Measurements from ENCODE around the gene CELF4.
A peak's percentile ranks its signal among the peaks of the same experiment; 100 is the strongest.

The CELF4 gene

DNA sequence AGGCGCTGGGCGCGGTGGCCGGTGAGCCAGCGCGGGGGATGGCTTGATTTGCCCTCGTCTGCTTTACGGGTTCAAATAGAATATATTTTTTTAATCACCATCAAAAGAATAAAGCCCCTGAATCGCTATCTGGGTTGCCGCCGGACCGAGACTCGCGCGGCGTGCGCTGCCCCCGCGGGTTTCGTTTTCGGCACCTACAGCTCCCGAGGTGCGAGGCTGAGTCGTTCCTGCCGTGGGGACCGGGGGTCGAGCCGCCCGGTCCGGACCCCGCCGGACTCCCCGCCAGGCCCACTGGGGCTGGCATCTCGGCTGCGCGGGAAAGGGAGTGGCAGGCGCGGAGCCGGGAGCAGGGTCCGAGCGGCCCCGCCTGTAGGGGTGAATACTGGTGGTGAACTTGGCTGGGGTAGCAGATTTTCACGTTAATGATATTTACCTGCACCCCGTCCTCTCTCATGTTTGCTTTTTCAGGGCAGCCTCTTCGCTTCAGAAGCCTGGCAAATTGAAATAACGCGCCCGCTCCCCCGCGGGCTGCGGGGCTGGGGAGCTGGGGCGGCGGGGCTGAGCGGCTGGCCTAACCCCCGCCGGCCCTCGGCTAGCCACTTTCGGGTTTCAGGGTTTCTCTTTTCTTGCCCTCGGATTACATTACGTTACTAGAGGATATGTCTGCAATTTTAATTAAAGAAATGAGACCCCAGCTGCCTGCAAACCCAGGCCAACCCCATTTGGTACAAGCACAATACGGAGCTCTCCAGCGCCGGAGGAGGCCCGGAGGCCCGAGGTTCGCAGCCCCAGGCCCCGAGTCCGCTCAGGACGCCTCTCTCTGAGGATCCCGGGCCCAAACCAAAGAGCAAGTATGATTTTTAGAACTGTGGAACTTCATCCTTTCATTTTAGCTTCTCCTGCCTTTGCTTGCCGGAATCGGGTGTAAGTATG is 1.7 kb upstream of the CELF4 start:
- H3K9me3 ChIP-seq (ENCODE audit: low read length): no peaks in the 10 kb centered on the region
- H3K4me1 ChIP-seq (ENCODE audit: insufficient read depth, low read length): peaks cover 16% of the 10 kb centered on the region
- no peaks in the 10 kb centered on the region for H3K36me3 ChIP-seq (ENCODE audit: insufficient read depth, low read length)
- H3K27me3 ChIP-seq (ENCODE audit: insufficient read depth, low read length): peaks cover 66% of the 10 kb centered on the region
- H3K4me3 ChIP-seq (ENCODE audit: low read length): peak overlapping the region; percentile 52
- peak overlapping the region; percentile 56 for H2AFZ ChIP-seq (ENCODE audit: low read depth, low read length)

DNA sequence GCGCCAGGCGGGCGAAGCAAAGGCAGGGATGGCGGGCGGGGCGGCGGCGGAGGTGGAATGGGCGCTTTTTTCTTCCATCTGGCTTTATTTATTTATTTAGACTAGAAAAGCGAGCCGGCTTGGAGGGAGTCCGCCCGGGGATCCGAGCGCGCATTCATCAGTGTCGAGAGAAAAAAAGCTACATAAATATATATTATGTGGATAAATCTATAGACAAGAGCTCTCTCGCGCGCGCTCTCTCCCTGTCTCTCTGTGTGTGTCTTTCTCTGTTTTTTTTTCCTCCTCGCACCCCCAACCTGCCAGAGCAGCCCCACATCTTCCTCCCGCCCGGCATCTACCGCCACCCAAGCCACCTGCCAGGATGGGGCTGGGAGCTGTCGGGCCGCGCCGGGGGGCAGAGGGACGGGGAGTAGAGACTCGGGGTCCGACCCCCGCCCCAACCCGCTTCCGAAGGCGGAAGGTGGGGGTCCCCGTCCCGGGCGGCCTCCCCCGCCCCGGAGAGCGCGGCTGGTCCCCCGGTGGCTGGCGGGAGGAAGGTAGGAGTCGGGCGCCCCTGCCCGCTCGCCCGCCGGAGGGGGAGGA is 972 bp upstream of the CELF4 start:
- Histone ChIP-seq H3K9me3 (ENCODE audit: low read length) (no peaks in the 10 kb centered on the region), H2AFZ (ENCODE audit: low read depth, low read length) (peak overlapping the region; percentile 69), H3K4me1 (ENCODE audit: insufficient read depth, low read length) (peaks cover 16% of the 10 kb centered on the region), H3K36me3 (ENCODE audit: insufficient read depth, low read length) (no peaks in the 10 kb centered on the region), H3K27me3 (ENCODE audit: insufficient read depth, low read length) (peaks cover 69% of the 10 kb centered on the region), H3K4me3 (ENCODE audit: low read length) (peak overlapping the region; percentile 52)

- Histone ChIP-seq H3K36me3 (ENCODE audit: insufficient read depth, low read length) (no peaks in the 10 kb centered on the region), H3K9me3 (ENCODE audit: low read length) (no peaks in the 10 kb centered on the region), H3K4me3 (ENCODE audit: low read length) (peak overlapping the region; percentile 52), H3K4me1 (ENCODE audit: insufficient read depth, low read length) (peaks cover 16% of the 10 kb centered on the region), H2AFZ (ENCODE audit: low read depth, low read length) (peak overlapping the region; percentile 69), H3K27me3 (ENCODE audit: insufficient read depth, low read length) (peaks cover 65% of the 10 kb centered on the region)
These were observed 430 bp upstream of the CELF4 start for GRCh38 chr18:37565977-37566478.

DNA sequence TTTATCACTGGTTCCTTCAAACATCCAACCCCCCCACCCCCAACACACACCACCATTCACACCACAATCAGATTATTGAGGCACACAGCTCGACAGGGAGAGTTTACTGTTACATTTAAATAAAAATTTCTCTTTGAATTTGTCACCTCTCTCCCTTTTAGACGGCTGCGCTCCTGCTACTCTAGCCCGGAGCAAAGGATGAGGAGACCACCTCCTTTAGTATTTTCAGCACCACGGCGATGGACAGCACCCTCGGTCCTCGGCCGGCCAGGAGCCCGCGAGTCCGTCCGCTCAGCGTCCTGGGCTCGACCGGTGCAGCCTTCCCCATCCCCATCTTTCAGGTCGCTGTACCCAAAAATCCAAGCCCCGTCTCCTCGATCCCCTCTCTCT is 892 bp downstream of the CELF4 start:
- Histone ChIP-seq H3K4me3 (ENCODE audit: low read length) (peak overlapping the region; percentile 52), H2AFZ (ENCODE audit: low read depth, low read length) (peak overlapping the region; percentile 46), H3K4me1 (ENCODE audit: insufficient read depth, low read length) (peaks cover 16% of the 10 kb centered on the region), H3K36me3 (ENCODE audit: insufficient read depth, low read length) (no peaks in the 10 kb centered on the region), H3K27me3 (ENCODE audit: insufficient read depth, low read length) (peaks cover 53% of the 10 kb centered on the region), H3K9me3 (ENCODE audit: low read length) (no peaks in the 10 kb centered on the region)

DNA sequence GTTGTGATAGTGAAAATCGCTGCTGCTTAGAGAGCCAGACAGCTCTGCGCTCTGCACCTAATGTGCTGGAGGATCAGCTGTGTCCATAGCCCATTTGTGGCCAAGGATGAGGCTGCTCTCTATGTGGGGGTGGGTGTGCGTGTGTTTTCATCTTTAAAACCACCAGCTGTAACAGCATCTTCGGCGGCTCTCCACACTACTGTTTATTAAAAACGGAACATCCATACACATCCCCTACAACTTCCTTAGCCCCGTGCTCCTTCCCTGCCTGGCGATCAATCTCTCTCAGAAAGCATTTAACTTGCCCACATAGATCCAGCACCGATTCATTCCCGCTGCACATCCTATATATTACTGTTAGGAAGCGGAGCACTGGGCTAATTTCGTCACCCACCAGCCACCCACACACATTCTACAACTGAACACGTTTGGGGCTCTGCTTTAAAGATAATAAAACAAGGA is 1.6 kb downstream of the CELF4 start:
- Histone ChIP-seq H3K4me3 (ENCODE audit: low read length) (no peak overlapping the region), H3K36me3 (ENCODE audit: insufficient read depth, low read length) (no peaks in the 10 kb centered on the region), H3K27me3 (ENCODE audit: insufficient read depth, low read length) (peaks cover 47% of the 10 kb centered on the region), H3K4me1 (ENCODE audit: insufficient read depth, low read length) (peaks cover 16% of the 10 kb centered on the region), H3K9me3 (ENCODE audit: low read length) (no peaks in the 10 kb centered on the region), H2AFZ (ENCODE audit: low read depth, low read length) (no peak overlapping the region)

- no peak overlapping the region for H2AFZ ChIP-seq (ENCODE audit: low read depth, low read length)
- no peaks in the 10 kb centered on the region for H3K36me3 ChIP-seq (ENCODE audit: insufficient read depth, low read length)
- no peak overlapping the region for H3K4me3 ChIP-seq (ENCODE audit: low read length)
- peaks cover 11% of the 10 kb centered on the region for H3K4me1 ChIP-seq (ENCODE audit: insufficient read depth, low read length)
- peaks cover 29% of the 10 kb centered on the region for H3K27me3 ChIP-seq (ENCODE audit: insufficient read depth, low read length)
- H3K9me3 ChIP-seq (ENCODE audit: low read length): no peaks in the 10 kb centered on the region
These were observed 3.6 kb downstream of the CELF4 start for GRCh38 chr18:37561986-37562385.

- H3K36me3 ChIP-seq (ENCODE audit: insufficient read depth, low read length): no peaks in the 10 kb centered on the region
- peaks cover 2% of the 10 kb centered on the region for H3K4me1 ChIP-seq (ENCODE audit: insufficient read depth, low read length)
- no peak overlapping the region for H2AFZ ChIP-seq (ENCODE audit: low read depth, low read length)
- H3K9me3 ChIP-seq (ENCODE audit: low read length): no peaks in the 10 kb centered on the region
- peaks cover 21% of the 10 kb centered on the region for H3K27me3 ChIP-seq (ENCODE audit: insufficient read depth, low read length)
- no peak overlapping the region for H3K4me3 ChIP-seq (ENCODE audit: low read length)
These were observed 5.6 kb downstream of the CELF4 start for GRCh38 chr18:37560003-37560402.

GRCh38 chr18:37559194-37559593 is 6.4 kb downstream of the CELF4 start:
- Histone ChIP-seq H3K4me3 (ENCODE audit: low read length) (no peak overlapping the region), H3K36me3 (ENCODE audit: insufficient read depth, low read length) (no peaks in the 10 kb centered on the region), H2AFZ (ENCODE audit: low read depth, low read length) (no peak overlapping the region), H3K9me3 (ENCODE audit: low read length) (no peaks in the 10 kb centered on the region), H3K27me3 (ENCODE audit: insufficient read depth, low read length) (peaks cover 15% of the 10 kb centered on the region), H3K4me1 (ENCODE audit: insufficient read depth, low read length) (no peaks in the 10 kb centered on the region)

DNA sequence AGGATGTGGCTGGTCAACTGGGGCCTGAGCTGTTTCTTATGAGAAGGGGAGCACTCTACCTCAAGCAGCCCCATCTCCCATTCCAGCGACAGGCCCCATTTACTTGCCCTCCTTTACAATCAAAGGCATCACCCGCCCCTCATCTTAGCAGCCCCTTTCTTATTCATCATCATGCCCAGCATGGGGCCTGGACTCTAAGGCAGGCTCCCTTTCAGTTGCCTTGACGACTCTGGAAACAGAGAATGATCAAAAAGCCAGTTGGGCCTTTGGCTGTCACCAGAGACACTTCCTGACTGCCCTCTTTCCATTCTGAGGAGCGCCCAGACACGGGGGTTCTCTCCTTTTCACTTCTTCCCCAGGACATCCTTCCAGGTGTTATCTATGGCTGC is 11.2 kb downstream of the CELF4 start:
- H3K27me3 ChIP-seq (ENCODE audit: insufficient read depth, low read length): peaks cover 3% of the 10 kb centered on the region
- H3K4me3 ChIP-seq (ENCODE audit: low read length): no peak overlapping the region
- no peak overlapping the region for H2AFZ ChIP-seq (ENCODE audit: low read depth, low read length)
- H3K9me3 ChIP-seq (ENCODE audit: low read length): no peaks in the 10 kb centered on the region
- H3K4me1 ChIP-seq (ENCODE audit: insufficient read depth, low read length): no peaks in the 10 kb centered on the region
- H3K36me3 ChIP-seq (ENCODE audit: insufficient read depth, low read length): no peaks in the 10 kb centered on the region

DNA sequence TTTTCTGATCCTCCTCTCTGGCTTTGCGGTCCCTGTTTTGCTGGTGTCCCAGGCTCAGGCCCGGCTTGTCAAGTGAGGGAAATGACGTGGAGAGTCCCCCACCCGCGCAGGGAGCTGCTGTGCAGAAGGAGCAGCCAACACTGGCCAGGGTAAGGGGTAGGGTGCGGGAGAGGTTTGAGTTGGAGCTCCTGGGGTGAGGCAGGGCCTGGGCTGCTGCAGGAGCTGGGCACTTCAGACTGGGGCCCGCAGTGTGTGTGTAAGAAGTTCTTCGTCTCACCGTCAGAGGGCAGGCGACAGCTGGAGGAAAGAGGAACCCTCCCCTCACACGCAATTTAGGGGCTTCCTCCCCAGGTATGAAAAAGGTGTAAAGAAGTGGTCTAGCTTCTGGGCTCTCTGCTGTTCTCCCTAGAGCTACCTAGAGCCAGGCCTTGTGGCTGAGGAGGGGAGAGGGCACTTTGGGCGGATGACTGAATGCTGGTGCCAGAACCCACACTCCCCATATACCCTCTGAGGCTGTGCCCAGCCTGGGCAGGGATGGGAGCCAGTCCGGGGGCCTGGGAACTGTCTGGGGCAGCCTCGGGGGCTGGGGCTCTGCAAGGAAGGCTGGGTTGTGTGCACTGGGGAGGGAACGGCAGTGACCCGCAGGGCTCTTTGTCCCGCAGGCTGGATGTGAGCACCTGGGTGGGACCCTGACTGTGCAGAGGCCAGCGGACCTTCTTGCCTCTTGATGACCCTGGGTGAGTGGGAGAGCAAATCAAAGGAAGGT is 11.8 kb downstream of the CELF4 start:
- Histone ChIP-seq H3K36me3 (ENCODE audit: insufficient read depth, low read length) (no peaks in the 10 kb centered on the region), H3K4me3 (ENCODE audit: low read length) (no peak overlapping the region), H3K27me3 (ENCODE audit: insufficient read depth, low read length) (peaks cover 7% of the 10 kb centered on the region), H2AFZ (ENCODE audit: low read depth, low read length) (no peak overlapping the region), H3K4me1 (ENCODE audit: insufficient read depth, low read length) (no peaks in the 10 kb centered on the region), H3K9me3 (ENCODE audit: low read length) (no peaks in the 10 kb centered on the region)

- Histone ChIP-seq H3K4me1 (ENCODE audit: insufficient read depth, low read length) (no peaks in the 10 kb centered on the region), H3K9me3 (ENCODE audit: low read length) (no peaks in the 10 kb centered on the region), H3K36me3 (ENCODE audit: insufficient read depth, low read length) (no peaks in the 10 kb centered on the region), H3K27me3 (ENCODE audit: insufficient read depth, low read length) (peaks cover 7% of the 10 kb centered on the region), H2AFZ (ENCODE audit: low read depth, low read length) (no peak overlapping the region), H3K4me3 (ENCODE audit: low read length) (no peak overlapping the region)
These were observed 13.3 kb downstream of the CELF4 start for GRCh38 chr18:37552286-37552685.

DNA sequence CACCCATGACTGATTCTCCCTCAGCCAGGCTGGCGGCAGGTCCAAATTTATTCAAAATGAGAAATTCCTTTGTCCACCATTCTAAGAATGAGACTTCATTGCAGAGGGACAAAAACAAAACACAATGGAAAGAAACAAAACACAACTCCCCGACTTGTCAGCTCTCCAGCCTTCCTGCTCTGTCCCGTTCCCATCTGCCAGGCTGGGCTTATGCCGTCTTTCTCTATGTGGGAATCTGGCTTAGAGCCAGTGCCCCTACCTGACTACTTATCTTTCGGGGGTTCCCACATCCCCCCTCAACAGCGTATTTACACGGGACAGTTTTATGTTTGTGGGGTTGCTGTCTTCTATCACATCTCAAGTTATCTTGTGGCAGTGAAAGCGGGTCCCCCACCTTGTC is 13.8 kb downstream of the CELF4 start:
- Histone ChIP-seq H3K9me3 (ENCODE audit: low read length) (no peaks in the 10 kb centered on the region), H2AFZ (ENCODE audit: low read depth, low read length) (no peak overlapping the region), H3K4me1 (ENCODE audit: insufficient read depth, low read length) (no peaks in the 10 kb centered on the region), H3K27me3 (ENCODE audit: insufficient read depth, low read length) (peaks cover 4% of the 10 kb centered on the region), H3K36me3 (ENCODE audit: insufficient read depth, low read length) (no peaks in the 10 kb centered on the region), H3K4me3 (ENCODE audit: low read length) (no peak overlapping the region)

- Histone ChIP-seq H3K36me3 (ENCODE audit: insufficient read depth, low read length) (no peaks in the 10 kb centered on the region), H3K9me3 (ENCODE audit: low read length) (no peaks in the 10 kb centered on the region), H2AFZ (ENCODE audit: low read depth, low read length) (no peak overlapping the region), H3K4me1 (ENCODE audit: insufficient read depth, low read length) (no peaks in the 10 kb centered on the region), H3K4me3 (ENCODE audit: low read length) (no peak overlapping the region), H3K27me3 (ENCODE audit: insufficient read depth, low read length) (peaks cover 9% of the 10 kb centered on the region)
These were observed 14.3 kb downstream of the CELF4 start for GRCh38 chr18:37551249-37551648.

Data from neuron (in vitro differentiated cells).